GM12878 (cell line): ENCODE results near the gene CNTRL. TPM values are rescaled to one million over a fixed set of nuclear protein-coding genes. Genes with fewer than 3 reads are reported as not detected.

Experiments
- ATAC-seq: fragments of 200-7000 bp; cut with Tn5 transposase; 3 replicates; pipeline ENCODE4 v1.9.1; 2020; ENCODE audit warnings: mild to moderate bottlenecking, moderate library complexity
- BruUV-seq: library from RNA; stranded (reverse); fragments of 400-500 nt; replicated peaks from 2 replicates; lab custom pipeline; 2021; lab: Mats Ljungman, UMichigan
- CTCF ChIA-PET: fragments of 300-600 bp; sonication (Branson Sonifier 250); formaldehyde crosslinking; extraction: SDS; loops from one replicate; lab custom pipeline; 2021; ENCODE audit warnings: inconsistent platforms; lab: Yijun Ruan, JAX
- POLR2A ChIA-PET: fragments of 350-600 bp; formaldehyde crosslinking; extraction: SDS; loops from one replicate; lab custom pipeline; 2021; ENCODE audit warnings: inconsistent platforms; lab: Charles Lee
- RAD21 ChIA-PET: fragments of 300-600 bp; sonication (Branson Sonifier 250); formaldehyde crosslinking; loops from one replicate; lab custom pipeline; 2023; ENCODE audit warnings: antibody characterized with exemption; ENCODE audit not compliant: unreplicated experiment; lab: Charles Lee
- SMC1A ChIA-PET: fragments of 300-600 bp; sonication (Branson Sonifier 250); formaldehyde crosslinking; loops from one replicate; lab custom pipeline; 2023; ENCODE audit not compliant: unreplicated experiment, uncharacterized antibody; lab: Charles Lee
- DNase-seq: peaks from one replicate; pipeline ENCODE4 v3.0.0-alpha.2; 2011; ENCODE audit warnings: low read depth, low spot score
- FAIRE-seq: peaks from 3 replicates; lab custom pipeline; 2011; peaks lifted over from hg19 to GRCh38; lab: Jason Lieb, UNC
- H2AFZ ChIP-seq: 2 replicates; pipeline ENCODE4 v1.6.0; 2011; ENCODE audit warnings: low read depth, low read length, control low read depth; ENCODE audit not compliant: control insufficient read depth
- H3K27ac ChIP-seq: 2 replicates; pipeline ENCODE4 v1.5.1; 2011; ENCODE audit warnings: control low read depth; ENCODE audit not compliant: control insufficient read depth, insufficient read depth
- H3K27me3 ChIP-seq, 2 experiments: replicated peaks in 1 of 2; 2 replicates each; pipeline versions ENCODE4 v1.6.0 to v1.6.1; 2011; ENCODE audit warnings: low read length in 1 of 2; ENCODE audit not compliant: control insufficient read depth in 2 of 2, insufficient read depth in 2 of 2
- H3K36me3 ChIP-seq, 2 experiments: 2 replicates each; pipeline ENCODE4 v1.5.1; 2011; ENCODE audit warnings: low read length in 1 of 2; ENCODE audit not compliant: control insufficient read depth in 2 of 2, insufficient read depth in 2 of 2
- H3K4me1 ChIP-seq: 2 replicates; pipeline ENCODE4 v1.6.1; 2011; ENCODE audit warnings: mild to moderate bottlenecking, low read length, moderate library complexity, mixed read lengths; ENCODE audit not compliant: control insufficient read depth, insufficient read depth
- H3K4me2 ChIP-seq: 2 replicates; pipeline ENCODE4 v1.6.0; 2011; ENCODE audit warnings: control low read depth; ENCODE audit not compliant: control insufficient read depth, insufficient read depth
- H3K4me3 ChIP-seq: fragments of 200-600 bp; sonication (generic); 2 replicates; pipeline ENCODE4 v1.5.1; 2016
- H3K79me2 ChIP-seq: 2 replicates; pipeline ENCODE4 v1.6.0; 2011; ENCODE audit warnings: low read length; ENCODE audit not compliant: control insufficient read depth, insufficient read depth
- H3K9ac ChIP-seq: 2 replicates; pipeline ENCODE4 v1.8.0; 2011; ENCODE audit warnings: low read length, control low read depth, mixed read lengths; ENCODE audit not compliant: control insufficient read depth, insufficient read depth
- H3K9me3 ChIP-seq: replicated peaks from 3 replicates; pipeline ENCODE4 v1.5.1; 2011; ENCODE audit warnings: mild to moderate bottlenecking, low read length; ENCODE audit not compliant: control insufficient read depth, insufficient read depth
- H4K20me1 ChIP-seq: 2 replicates; pipeline ENCODE4 v1.6.0; 2011; ENCODE audit not compliant: control insufficient read depth, insufficient read depth
- E4F1 ChIP-seq: fragments of 450-650 bp; IDR thresholded peaks from 2 replicates; pipeline ENCODE4 v1.6.1; 2018; ENCODE audit warnings: borderline replicate concordance, mild to moderate bottlenecking; ENCODE audit not compliant: partially characterized antibody
- FOXK2 ChIP-seq: fragments of 450-650 bp; IDR thresholded peaks from 2 replicates; pipeline ENCODE4 v1.6.1; 2017; ENCODE audit warnings: mild to moderate bottlenecking, moderate library complexity
- GATAD2B ChIP-seq: fragments of 450-650 bp; conservative IDR thresholded peaks from 2 replicates; pipeline ENCODE4 v1.6.1; 2017; ENCODE audit warnings: low read depth, mild to moderate bottlenecking, moderate library complexity
- HCFC1 ChIP-seq: fragments of 150-350 bp; IDR thresholded peaks from 2 replicates; pipeline ENCODE4 v1.6.1; 2014; ENCODE audit warnings: low read length
- NFYB ChIP-seq: IDR thresholded peaks from 2 replicates; pipeline ENCODE4 v1.6.1; 2011; ENCODE audit warnings: low read depth, mild to moderate bottlenecking, low read length, improper control_type of control experiment, moderate library complexity; ENCODE audit not compliant: insufficient read depth
- NR2C1 ChIP-seq: fragments of 450-650 bp; IDR thresholded peaks from 2 replicates; pipeline ENCODE4 v1.6.1; 2017; ENCODE audit warnings: antibody characterized with exemption, mild to moderate bottlenecking, moderate library complexity
- NRF1 ChIP-seq: conservative IDR thresholded peaks from 2 replicates; pipeline ENCODE4 v1.6.1; 2011; ENCODE audit warnings: mild to moderate bottlenecking, low read depth, low read length, improper control_type of control experiment
- POLR2AphosphoS5 ChIP-seq: IDR thresholded peaks from 2 replicates; pipeline ENCODE4 v1.6.1; 2011; ENCODE audit warnings: mild to moderate bottlenecking, low read length, inconsistent platforms
- RAD21 ChIP-seq: IDR thresholded peaks from 2 replicates; pipeline ENCODE4 v1.6.1; 2011; ENCODE audit warnings: mild to moderate bottlenecking, low read depth, low read length, moderate library complexity; ENCODE audit not compliant: insufficient read depth
- SIN3A ChIP-seq: IDR thresholded peaks from 2 replicates; pipeline ENCODE4 v1.6.1; 2012; ENCODE audit warnings: low read depth, low read length, improper control_type of control experiment
- SREBF1 ChIP-seq: IDR thresholded peaks from 2 replicates; pipeline ENCODE4 v1.6.1; 2012; ENCODE audit warnings: mild to moderate bottlenecking, low read length
- YBX1 ChIP-seq: fragments of 450-650 bp; IDR thresholded peaks from 2 replicates; pipeline ENCODE4 v1.6.1; 2016; ENCODE audit warnings: antibody characterized with exemption
- YY1 ChIP-seq: IDR thresholded peaks from 2 replicates; pipeline ENCODE4 v1.6.1; 2011; ENCODE audit warnings: low read depth, mild to moderate bottlenecking, low read length
- ZNF592 ChIP-seq: fragments of 450-650 bp; IDR thresholded peaks from 2 replicates; pipeline ENCODE4 v1.6.1; 2017; ENCODE audit warnings: mild to moderate bottlenecking, moderate library complexity
- WGBS: methylation state at CpG from one replicate; pipeline ENCODE4 v1.1.6; 2016; ENCODE audit warnings: low lambda C conversion rate; ENCODE audit not compliant: insufficient replicate concordance, insufficient coverage; ENCODE audit errors: missing lambda C conversion rate; 5-methylcytosine and 5-hydroxymethylcytosine counted together
- in situ Hi-C: fragments of 300-500 bp; cut with MboI; formaldehyde crosslinking; loops from 9 replicates; pipeline ENCODE4 v1.14.3; 2018; ENCODE audit warnings: mixed read lengths
- intact Hi-C: fragments of 100-400 bp; cut with micrococcal nuclease; formaldehyde crosslinking; loops from one replicate; pipeline ENCODE4 v1.14.2; 2022; ENCODE audit not compliant: unreplicated experiment
- polyA plus RNA-seq, 11 experiments: library from polyadenylated mRNA; depleted of rRNA in 4 of 11; unstranded in 6 of 11; stranded (reverse) in 5 of 11; fragments of >200 nt; fragmentation: Nextera tagmentation in 4 of 11; fragmentation: Illumina TruSeq in 1 of 11; extraction: Ambion mirVana in 4 of 11; extraction: Trizol in 1 of 11; gene quantifications; 1 replicate in 1 of 11; 2 replicates in 10 of 11; pipeline versions ENCODE4 v1.2.1 to v1.2.3, GENCODE V29; 2011 to 2016; ENCODE audit warnings: inconsistent platforms in 2 of 11, missing spikeins in 2 of 11, low read depth in 1 of 11
- total RNA-seq, 4 experiments: library from RNA; depleted of rRNA in 3 of 4; stranded (reverse); fragments of >200 nt in 3 of 4; fragmentation: Illumina TruSeq in 1 of 4; extraction: Trizol in 1 of 4; gene quantifications; 2 replicates each; pipeline versions ENCODE4 v1.2.1 to v1.2.3, GENCODE V29; 2013 to 2021
- TF ChIP-seq, protein P1 (sequence below): IDR thresholded peaks from 2 replicates; pipeline ENCODE4 v1.6.1; 2011; ENCODE audit warnings: borderline replicate concordance, low read depth, mild to moderate bottlenecking, moderate library complexity, low read length; ENCODE audit not compliant: insufficient read depth, poor library complexity, severe bottlenecking

CNTRL gene
- total and polyA plus RNA-seq, 10 of the 15 experiments (the other 5 are each of a cell fraction or from before 2014, with no cell fraction given): 20.0 to 65.4 (median 38.8) TPM

DNA sequence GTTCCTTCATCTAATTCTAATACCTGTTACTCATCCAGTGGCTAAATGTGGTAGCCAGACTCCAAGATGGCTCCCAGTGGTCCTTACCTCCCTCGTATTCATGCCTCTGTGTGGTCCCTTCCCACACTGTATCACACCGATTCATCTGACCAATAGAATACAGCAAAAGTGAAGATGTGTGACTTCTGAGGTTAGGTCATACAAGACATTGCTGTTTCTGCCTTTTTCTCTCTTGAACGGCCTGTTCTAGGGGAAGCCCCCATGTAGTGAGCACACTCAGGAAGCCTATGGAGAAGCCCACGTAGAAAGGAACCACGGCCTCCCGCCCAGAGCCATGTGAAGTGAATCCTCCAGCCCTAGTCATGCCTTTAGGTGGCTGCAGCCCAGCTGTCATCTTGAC is 15.2 kb upstream of the CNTRL start (continued):
- TF ChIP-seq, protein P1, sequence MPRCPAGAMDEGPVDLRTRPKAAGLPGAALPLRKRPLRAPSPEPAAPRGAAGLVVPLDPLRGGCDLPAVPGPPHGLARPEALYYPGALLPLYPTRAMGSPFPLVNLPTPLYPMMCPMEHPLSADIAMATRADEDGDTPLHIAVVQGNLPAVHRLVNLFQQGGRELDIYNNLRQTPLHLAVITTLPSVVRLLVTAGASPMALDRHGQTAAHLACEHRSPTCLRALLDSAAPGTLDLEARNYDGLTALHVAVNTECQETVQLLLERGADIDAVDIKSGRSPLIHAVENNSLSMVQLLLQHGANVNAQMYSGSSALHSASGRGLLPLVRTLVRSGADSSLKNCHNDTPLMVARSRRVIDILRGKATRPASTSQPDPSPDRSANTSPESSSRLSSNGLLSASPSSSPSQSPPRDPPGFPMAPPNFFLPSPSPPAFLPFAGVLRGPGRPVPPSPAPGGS: no peak
- TF ChIP-seq NR2C1 (no peak), NRF1 (no peak), HCFC1 (no peak), YBX1 (no peak), SIN3A (no peak), NFYB (no peak), GATAD2B (no peak), FOXK2 (no peak)

DNA sequence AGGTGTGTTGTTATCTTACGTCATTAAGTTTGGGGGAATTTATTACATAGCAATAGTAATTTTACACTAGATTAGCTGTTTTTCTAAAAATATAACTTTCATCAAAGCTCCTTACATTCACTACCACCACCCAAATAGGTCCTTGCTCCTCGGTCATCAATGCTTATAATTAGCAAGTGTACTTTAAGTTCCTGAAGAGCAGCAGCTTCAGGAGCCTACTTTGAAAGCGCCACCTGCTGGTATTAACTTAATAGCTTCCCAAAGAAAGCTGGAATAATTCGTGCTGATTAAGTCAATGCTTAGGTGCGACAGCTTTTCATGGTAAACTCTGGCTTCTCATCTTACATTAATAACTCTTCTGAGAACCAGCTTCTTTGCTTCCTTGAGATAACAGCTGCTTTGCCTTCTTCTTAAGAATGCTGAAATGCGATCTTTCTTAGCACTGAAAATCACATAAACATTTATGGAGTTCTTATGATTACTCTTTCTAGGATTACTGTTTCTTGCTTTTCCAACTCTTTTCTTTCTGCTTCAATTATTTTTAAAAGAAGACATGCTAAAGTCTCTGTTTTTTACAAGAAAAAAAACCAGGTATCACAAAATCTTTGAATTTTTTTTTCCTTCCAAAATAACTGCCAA is 14.6 kb upstream of the CNTRL start:
- Histone ChIP-seq H3K4me2 (no peak overlapping the region), H3K4me3 (no peak overlapping the region), H3K79me2 (no peaks in the 10 kb centered on the region), H2AFZ (no peak overlapping the region), H3K36me3 (no peaks in the 10 kb centered on the region), H3K9me3 (no peaks in the 10 kb centered on the region), H4K20me1 (no peaks in the 10 kb centered on the region), H3K27ac (no peak overlapping the region), H3K9ac (no peak overlapping the region), H3K27me3 (no peaks in the 10 kb centered on the region), H3K4me1 (no peaks in the 10 kb centered on the region)
- 23% methylated on average over 6 of the region's 6 CpGs for WGBS
- in situ Hi-C loops: no loop called here
- CTCF ChIA-PET: interaction anchor here (0.6 to 6.3 kb wide), 67 partner anchors 10 to 1039 kb away, joined by 3 to 115 read pairs (median 4); partner anchors contain the start of gene C5
- FAIRE-seq (peak; percentile 83), DNase-seq (no peak), ATAC-seq (peak; percentile 80)
- intact Hi-C loops: loop anchor here (1.0 to 5.0 kb wide), 5 partner anchors 68 to 443 kb away; no protein-coding TSS in a partner anchor
- no TSS peak for BruUV-seq
- POLR2A ChIA-PET: interaction anchor here (1.1 kb wide), 1 partner anchor 169 kb away, joined by 4 read pairs; no protein-coding TSS in a partner anchor
- SMC1A ChIA-PET: interaction anchor here (0.8 to 5.7 kb wide), 34 partner anchors 9 to 440 kb away, joined by 3 to 73 read pairs (median 5); partner anchors contain the start of gene C5
- RAD21 ChIA-PET: interaction anchor here (0.7 to 2.9 kb wide), 18 partner anchors 11 to 321 kb away, joined by 3 to 45 read pairs (median 4); no protein-coding TSS in a partner anchor
- TF ChIP-seq RAD21: peak; percentile 64
- no peak for TF ChIP-seq E4F1
- TF ChIP-seq POLR2AphosphoS5: no peak
- TF ChIP-seq YY1: 0 out of 2 replicates have a peak, but pooled peaks have one; percentile 42
- no peak for TF ChIP-seq SREBF1
- TF ChIP-seq ZNF592: no peak
